GM23248 (cell line): Measurements from ENCODE around the gene NEGR1. TPM values are rescaled to one million over a fixed set of nuclear protein-coding genes. Genes with fewer than 3 reads are reported as not detected.

ENCODE experiments used
- DNase-seq: peaks from one replicate; pipeline ENCODE4 v3.0.0-alpha.2; 2015
- H2AFZ ChIP-seq: fragments of 200-600 bp; sonication (generic); 2 replicates; pipeline ENCODE4 v1.6.1; 2016; ENCODE audit warnings: antibody characterized with exemption
- H3F3A ChIP-seq: fragments of 200-600 bp; sonication (generic); 2 replicates; pipeline ENCODE4 v1.6.1; 2016; ENCODE audit warnings: mild to moderate bottlenecking, antibody characterized with exemption, mixed run types; ENCODE audit not compliant: insufficient read depth
- H3K27ac ChIP-seq: fragments of 200-600 bp; sonication (generic); 2 replicates; pipeline ENCODE4 v1.5.1; 2016; ENCODE audit warnings: mild to moderate bottlenecking
- H3K27me3 ChIP-seq: fragments of 200-600 bp; sonication (generic); replicated peaks from 2 replicates; pipeline ENCODE4 v1.6.1; 2016; ENCODE audit warnings: mild to moderate bottlenecking; ENCODE audit not compliant: insufficient read depth
- H3K36me3 ChIP-seq: fragments of 200-600 bp; sonication (generic); 2 replicates; pipeline ENCODE4 v1.6.1; 2016; ENCODE audit warnings: low read depth, mild to moderate bottlenecking
- H3K4me1 ChIP-seq: fragments of 200-600 bp; sonication (generic); 2 replicates; pipeline ENCODE4 v1.6.1; 2016; ENCODE audit warnings: mild to moderate bottlenecking; ENCODE audit not compliant: insufficient read depth
- H3K4me2 ChIP-seq: fragments of 200-600 bp; sonication (generic); one replicate; pipeline ENCODE4 v1.6.1; 2016; ENCODE audit warnings: mild to moderate bottlenecking; ENCODE audit not compliant: unreplicated experiment
- H3K4me3 ChIP-seq: fragments of 200-600 bp; sonication (generic); 2 replicates; pipeline ENCODE4 v1.5.1; 2016; ENCODE audit warnings: mild to moderate bottlenecking
- H3K79me2 ChIP-seq: fragments of 200-600 bp; sonication (generic); 2 replicates; pipeline ENCODE4 v1.6.1; 2016; ENCODE audit warnings: mild to moderate bottlenecking; ENCODE audit not compliant: insufficient read depth
- H3K9ac ChIP-seq: fragments of 200-600 bp; sonication (generic); 2 replicates; pipeline ENCODE4 v1.6.1; 2016; ENCODE audit warnings: mild to moderate bottlenecking
- H3K9me2 ChIP-seq: fragments of 200-600 bp; sonication (generic); 2 replicates; pipeline ENCODE4 v1.6.1; 2016; ENCODE audit warnings: mixed run types, mild to moderate bottlenecking, moderate library complexity; ENCODE audit not compliant: insufficient read depth
- H3K9me3 ChIP-seq: fragments of 200-600 bp; sonication (generic); one replicate; pipeline ENCODE4 v1.6.1; 2017; ENCODE audit warnings: low read depth
- H4K20me1 ChIP-seq: fragments of 200-600 bp; sonication (generic); 2 replicates; pipeline ENCODE4 v1.6.0; 2016; ENCODE audit not compliant: insufficient read depth
- EZH2 ChIP-seq: fragments of 200-600 bp; sonication (generic); IDR thresholded peaks from 2 replicates; pipeline ENCODE4 v1.6.1; 2018; ENCODE audit warnings: antibody characterized with exemption, mild to moderate bottlenecking; ENCODE audit not compliant: insufficient read depth, poor library complexity, severe bottlenecking
- EZH2phosphoT487 ChIP-seq: fragments of 200-600 bp; sonication (generic); IDR thresholded peaks from 2 replicates; pipeline ENCODE4 v1.6.1; 2018; ENCODE audit warnings: antibody characterized with exemption, moderate library complexity, mild to moderate bottlenecking, low read depth; ENCODE audit not compliant: insufficient read depth
- WGBS, 2 experiments: methylation state at CpG; one replicate each; pipeline ENCODE4 v1.1.6; 2015 to 2017; ENCODE audit warnings: low lambda C conversion rate in 2 of 2, low coverage in 1 of 2; ENCODE audit errors: missing lambda C conversion rate in 2 of 2; 5-methylcytosine and 5-hydroxymethylcytosine counted together
- in situ Hi-C: fragments of 300-500 bp; cut with MboI; formaldehyde crosslinking; loops from 2 replicates; pipeline ENCODE4 v1.15.0; 2020
- polyA plus RNA-seq: library from polyadenylated mRNA; unstranded; fragments of >200 nt; fragmentation: Nextera tagmentation; extraction: Ambion mirVana; gene quantifications from 2 replicates; pipeline ENCODE4 v1.2.1, GENCODE V29; 2016
- total RNA-seq: library from RNA; depleted of rRNA; stranded (reverse); fragments of >200 nt; shearing (Covaris generic); gene quantifications from 2 replicates; pipeline ENCODE4 v1.2.3, GENCODE V29; 2014

NEGR1 gene
- total and polyA plus RNA-seq, 2 experiments from 2014 or later = 14.3 to 15.7 TPM

DNA sequence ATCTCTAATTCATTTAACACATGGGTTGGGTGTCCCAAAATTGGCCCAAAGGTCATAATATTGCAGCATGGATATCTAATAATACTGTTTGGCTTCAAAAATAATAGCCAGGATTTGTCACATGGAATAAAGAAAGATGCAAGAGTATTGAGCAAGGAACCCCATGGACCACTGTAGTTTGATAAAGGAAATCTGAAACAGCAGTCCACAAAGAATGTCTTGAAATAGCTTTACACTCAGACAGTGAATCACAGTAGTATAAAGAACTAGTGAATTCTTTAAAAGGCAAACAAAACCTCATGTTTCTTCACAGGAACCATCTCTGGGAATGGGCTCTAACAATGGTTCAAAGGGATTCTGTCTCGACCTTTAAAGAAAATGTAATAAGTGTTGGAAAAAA is 625.4 kb downstream of the NEGR1 start:
- Histone ChIP-seq H3K4me2 (no peak overlapping the region), H3K4me1 (peaks cover 28% of the 10 kb centered on the region), H3K79me2 (no peaks in the 10 kb centered on the region), H3K4me3 (no peak overlapping the region), H3K9ac (no peak overlapping the region), H2AFZ (no peak overlapping the region), H3K9me3 (no peaks in the 10 kb centered on the region), H3K9me2 (no peaks in the 10 kb centered on the region), H3F3A (0 out of 2 replicates have a peak, but pooled peaks cover 5% of the 10 kb centered on the region), H3K27ac (no peak overlapping the region), H3K36me3 (no peaks in the 10 kb centered on the region), H4K20me1 (no peaks in the 10 kb centered on the region), H3K27me3 (no peaks in the 10 kb centered on the region)
- TF ChIP-seq EZH2phosphoT487 (no peak), EZH2 (no peak)
- DNase-seq = peak; percentile 53
- WGBS, 2 experiments = 12 to 21% methylated on average over 1 of the region's 1 CpG
- in situ Hi-C loops = no loop called here

DNA sequence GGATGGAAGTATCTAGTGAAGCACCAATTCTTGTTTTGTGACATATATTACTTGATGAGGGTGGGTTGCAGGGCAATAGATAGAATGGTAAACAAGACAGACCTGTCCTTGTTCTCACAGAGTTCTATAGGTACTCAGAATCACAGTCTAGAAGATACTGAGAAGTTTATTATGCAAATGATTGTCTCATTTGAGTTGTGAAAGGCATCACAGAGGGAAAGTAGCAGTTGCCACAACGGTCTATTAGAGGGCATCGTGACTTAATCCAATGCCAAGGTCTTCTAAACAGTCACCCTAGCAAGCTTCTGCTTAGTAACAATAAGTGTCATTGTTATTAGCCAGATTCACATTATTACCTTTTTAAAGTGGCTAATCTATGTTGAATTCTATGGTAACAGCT is 626.7 kb downstream of the NEGR1 start:
- H3K27me3 ChIP-seq = no peaks in the 10 kb centered on the region

DNA sequence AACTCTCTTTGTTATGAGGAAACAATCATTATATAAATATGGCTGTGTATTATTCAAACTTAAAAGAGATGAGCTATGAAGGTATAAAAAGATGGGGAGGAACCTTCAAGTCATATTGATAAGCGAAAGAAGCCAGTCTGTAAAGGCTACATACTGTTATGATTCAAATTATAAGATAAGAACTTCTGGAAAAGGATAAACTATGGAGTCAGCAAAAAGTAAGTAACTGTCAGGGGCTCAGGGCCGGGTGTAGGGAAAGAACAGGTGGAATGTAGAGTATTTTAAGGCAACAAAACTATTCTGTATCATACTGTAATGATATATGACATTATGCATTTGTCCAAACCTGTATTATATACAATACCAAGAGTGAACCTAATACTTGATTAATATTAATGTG is 628.4 kb downstream of the NEGR1 start:
- Histone ChIP-seq H3K79me2 (no peaks in the 10 kb centered on the region), H3K9me2 (no peaks in the 10 kb centered on the region), H3K4me1 (peaks cover 36% of the 10 kb centered on the region), H3K27ac (no peak overlapping the region), H3K36me3 (no peaks in the 10 kb centered on the region), H3K9ac (no peak overlapping the region), H3K27me3 (no peaks in the 10 kb centered on the region), H3F3A (no peaks in the 10 kb centered on the region), H2AFZ (no peak overlapping the region), H4K20me1 (no peaks in the 10 kb centered on the region), H3K9me3 (no peaks in the 10 kb centered on the region), H3K4me3 (no peak overlapping the region), H3K4me2 (no peak overlapping the region)
- in situ Hi-C loops = no loop called here
- no peak for DNase-seq
- TF ChIP-seq EZH2phosphoT487 = no peak
- no peak for TF ChIP-seq EZH2
- WGBS, 2 experiments = 80% methylated on average over 2 of the region's 2 CpGs

More for the DNA sequence above, 626.7 kb downstream of the NEGR1 start:
- Histone ChIP-seq H3K4me3 (no peak overlapping the region), H3K4me1 (peaks cover 30% of the 10 kb centered on the region), H3K9ac (no peak overlapping the region), H4K20me1 (no peaks in the 10 kb centered on the region), H2AFZ (no peak overlapping the region), H3K4me2 (no peak overlapping the region), H3K79me2 (no peaks in the 10 kb centered on the region), H3K9me3 (no peaks in the 10 kb centered on the region), H3K36me3 (no peaks in the 10 kb centered on the region), H3K27ac (no peak overlapping the region), H3F3A (0 out of 2 replicates have a peak, but pooled peaks cover 5% of the 10 kb centered on the region), H3K9me2 (no peaks in the 10 kb centered on the region)
- 93 to 100% methylated on average over 2 of the region's 2 CpGs for WGBS, 2 experiments
- no peak for DNase-seq
- in situ Hi-C loops = no loop called here
- TF ChIP-seq EZH2 (no peak), EZH2phosphoT487 (no peak)

DNA sequence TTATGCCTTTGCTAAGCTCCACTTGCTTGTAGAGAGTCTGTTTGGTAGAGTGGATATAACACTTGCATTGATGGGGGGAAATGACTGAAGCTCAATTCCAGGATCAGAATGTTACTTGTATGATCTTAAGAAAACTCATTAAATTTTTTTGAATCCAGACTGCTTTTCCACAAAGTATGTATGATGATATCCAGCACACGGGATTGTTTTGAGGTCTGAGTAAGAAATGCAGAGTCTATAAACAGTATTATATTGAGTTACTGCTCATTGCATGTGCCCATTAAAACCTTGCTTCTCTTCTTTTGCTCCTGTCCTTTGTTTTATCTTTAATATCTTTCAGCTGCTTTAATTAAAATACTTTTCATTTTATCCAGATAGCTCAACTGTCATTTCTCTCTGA is 631.1 kb downstream of the NEGR1 start:
- no peak for TF ChIP-seq EZH2
- TF ChIP-seq EZH2phosphoT487 = no peak
- in situ Hi-C loops = no loop called here
- no peaks in the 10 kb centered on the region for H3K27me3 ChIP-seq
- no peak overlapping the region for H3K4me2 ChIP-seq
- H3K36me3 ChIP-seq = no peaks in the 10 kb centered on the region
- no peak for DNase-seq
- H3K9ac ChIP-seq = no peak overlapping the region
- no peak overlapping the region for H3K27ac ChIP-seq
- 11 to 20% methylated on average over 1 of the region's 1 CpG for WGBS, 2 experiments
- no peaks in the 10 kb centered on the region for H3F3A ChIP-seq
- H4K20me1 ChIP-seq = no peaks in the 10 kb centered on the region
- peaks cover 13% of the 10 kb centered on the region; the same call in 1 of the 2 replicates for H3K4me1 ChIP-seq
- H2AFZ ChIP-seq = no peak overlapping the region
- H3K4me3 ChIP-seq = no peak overlapping the region
- no peaks in the 10 kb centered on the region for H3K9me3 ChIP-seq
- H3K79me2 ChIP-seq = no peaks in the 10 kb centered on the region
- H3K9me2 ChIP-seq = no peaks in the 10 kb centered on the region

DNA sequence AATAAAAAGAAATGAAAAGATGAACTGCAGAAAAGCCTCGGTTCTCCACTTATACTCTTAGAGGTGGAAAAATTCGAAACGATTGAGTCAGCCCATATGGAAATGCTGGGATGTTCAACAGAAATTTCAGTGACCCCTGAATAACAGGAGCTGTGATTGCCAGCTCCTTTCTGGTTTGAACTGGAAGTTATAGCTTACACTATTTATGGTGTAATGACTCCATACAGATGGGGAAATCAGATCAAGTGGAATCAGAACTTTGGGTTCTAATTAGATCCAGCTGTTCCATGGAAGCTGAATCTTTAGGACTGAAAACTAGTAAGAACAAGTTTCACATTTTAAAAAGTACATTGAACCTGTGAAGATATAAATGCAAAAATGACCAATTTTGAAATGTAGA is 632.2 kb downstream of the NEGR1 start:
- TF ChIP-seq EZH2 = no peak
- no peak for TF ChIP-seq EZH2phosphoT487
- Histone ChIP-seq H3K36me3 (no peaks in the 10 kb centered on the region), H3K9me3 (no peaks in the 10 kb centered on the region), H3K4me1 (peaks cover 13% of the 10 kb centered on the region; the same call in 1 of the 2 replicates), H3K27ac (no peak overlapping the region), H3K9ac (no peak overlapping the region), H2AFZ (0 out of 2 replicates have a peak overlapping the region, but pooled peaks have one; percentile 1), H3K4me3 (no peak overlapping the region), H3K9me2 (no peaks in the 10 kb centered on the region), H3F3A (no peaks in the 10 kb centered on the region), H3K79me2 (no peaks in the 10 kb centered on the region), H3K4me2 (peak overlapping the region; percentile 12), H4K20me1 (no peaks in the 10 kb centered on the region), H3K27me3 (no peaks in the 10 kb centered on the region)
- in situ Hi-C loops = no loop called here
- DNase-seq = peak; percentile 58
- 26 to 34% methylated on average over 3 of the region's 3 CpGs for WGBS, 2 experiments
